ENCODE measurements around the gene CYP2A6.
"Not testable (repeated sequence)": the region's sequence is repeated elsewhere in the genome, so short reads cannot be mapped to it uniquely, and the experiment has no call there.

CYP2A6 gene

GRCh38 chr19:40822704-40823553, 27.3 kb downstream of the CYP2A6 start:
- not testable (repeated sequence) for H3K4me3 ChIP-seq (ENCODE audit: low read length)

GRCh38 chr19:40822161-40822560, 28.1 kb downstream of the CYP2A6 start:
- DNase-seq (ENCODE audit: low read depth) = no peak
- no peak overlapping the region for H3K4me3 ChIP-seq (ENCODE audit: low read length)
- TF ChIP-seq CTCF (IDR thresholded peaks at IDR 0.05; ENCODE audit: insufficient read depth, low read depth, low read length, missing control alignments) = no peak

More at GRCh38 chr19:40822704-40823553, 27.3 kb downstream of the CYP2A6 start:
- not testable (repeated sequence) for DNase-seq (ENCODE audit: low read depth)

- H3K4me3 ChIP-seq (ENCODE audit: low read length) = not testable (repeated sequence)
- TF ChIP-seq CTCF (IDR thresholded peaks at IDR 0.05; ENCODE audit: insufficient read depth, low read depth, low read length, missing control alignments) = peak; percentile 73
- DNase-seq (ENCODE audit: low read depth) = peak; percentile 31
These were observed 30.6 kb downstream of the CYP2A6 start for GRCh38 chr19:40819479-40820234.

GRCh38 chr19:40818480-40819399, 31.5 kb downstream of the CYP2A6 start:
- not testable (repeated sequence) for DNase-seq (ENCODE audit: low read depth); H3K4me3 ChIP-seq (ENCODE audit: low read length)

- H3K4me3 ChIP-seq (ENCODE audit: low read length) = no peak overlapping the region
- no peak for TF ChIP-seq CTCF (IDR thresholded peaks at IDR 0.05; ENCODE audit: insufficient read depth, low read depth, low read length, missing control alignments)
- no peak for DNase-seq (ENCODE audit: low read depth)
These were observed 35.0 kb downstream of the CYP2A6 start for GRCh38 chr19:40815223-40815622.

- no peak for DNase-seq (ENCODE audit: low read depth)
- no peak for TF ChIP-seq CTCF (IDR thresholded peaks at IDR 0.05; ENCODE audit: insufficient read depth, low read depth, low read length, missing control alignments)
- H3K4me3 ChIP-seq (ENCODE audit: low read length) = no peak overlapping the region
These were observed 37.1 kb downstream of the CYP2A6 start for GRCh38 chr19:40813182-40813581.

GRCh38 chr19:40812571-40812970, 37.7 kb downstream of the CYP2A6 start:
- H3K4me3 ChIP-seq (ENCODE audit: low read length); DNase-seq (ENCODE audit: low read depth): not testable (repeated sequence)

Data from epithelial cell of esophagus (primary cell).